CD4-positive, alpha-beta memory T cell (primary cell): Measurements from ENCODE around the gene TMEFF2. TPM values are rescaled to one million over a fixed set of nuclear protein-coding genes. Genes with fewer than 3 reads are reported as not detected.

Source experiments
- CTCF ChIA-PET: fragments of 350-600 bp; sonication (Branson Sonifier 250); formaldehyde crosslinking; loops from one replicate; lab custom pipeline; 2021; ENCODE audit warnings: inconsistent platforms; ENCODE audit not compliant: partially characterized antibody; lab: Charles Lee
- POLR2A ChIA-PET: fragments of 350-600 bp; sonication (Branson Sonifier 250); formaldehyde crosslinking; loops from one replicate; lab custom pipeline; 2021; ENCODE audit not compliant: partially characterized antibody; lab: Charles Lee
- DNase-seq, 5 donors: peaks; one replicate each; pipeline versions ENCODE4 v3.0.0 to v3.0.0-alpha.2; 2020 to 2022; ENCODE audit warnings: mixed read lengths in 1 of 5
- H3K27ac ChIP-seq: one replicate; pipeline ENCODE4 v1.7.0; 2013; ENCODE audit warnings: low read depth, low read length
- H3K27me3 ChIP-seq: 2 replicates; pipeline ENCODE4 v1.7.0; 2013; ENCODE audit warnings: mild to moderate bottlenecking, low read length, moderate library complexity; ENCODE audit not compliant: insufficient read depth
- H3K36me3 ChIP-seq: 2 replicates; pipeline ENCODE4 v1.7.0; 2013; ENCODE audit warnings: mild to moderate bottlenecking, low read length, moderate library complexity; ENCODE audit not compliant: insufficient read depth
- H3K4me1 ChIP-seq: 2 replicates; pipeline ENCODE4 v1.7.0; 2013; ENCODE audit warnings: mild to moderate bottlenecking, low read length, moderate library complexity; ENCODE audit not compliant: insufficient read depth
- H3K4me3 ChIP-seq, 2 donors: one replicate each; pipeline ENCODE4 v1.7.0; 2013; ENCODE audit warnings: low read length in 2 of 2, mild to moderate bottlenecking in 1 of 2
- H3K9me3 ChIP-seq, 2 donors: one replicate each; pipeline ENCODE4 v1.7.0; 2013; ENCODE audit warnings: low read length in 2 of 2, control low read depth in 1 of 2; ENCODE audit not compliant: control insufficient read depth in 1 of 2
- H3K27ac Mint-ChIP-seq, 7 donors: one replicate each; pipeline ENCODE4 v1.8.0; 2020 to 2021; ENCODE audit warnings: mixed read lengths in 7 of 7, mild to moderate bottlenecking in 6 of 7, inconsistent platforms in 3 of 7, moderate library complexity in 3 of 7
- H3K27me3 Mint-ChIP-seq, 2 donors: one replicate each; pipeline ENCODE4 v1.8.0; 2020 to 2021; ENCODE audit warnings: mixed read lengths in 2 of 2
- H3K36me3 Mint-ChIP-seq, 2 donors: one replicate each; pipeline ENCODE4 v1.8.0; 2020 to 2021; ENCODE audit warnings: mixed read lengths in 2 of 2, inconsistent platforms in 1 of 2, mild to moderate bottlenecking in 1 of 2
- H3K4me1 Mint-ChIP-seq, 4 donors: one replicate each; pipeline ENCODE4 v1.8.0; 2020 to 2021; ENCODE audit warnings: mixed read lengths in 4 of 4, mild to moderate bottlenecking in 1 of 4
- H3K4me3 Mint-ChIP-seq, 8 donors: one replicate each; pipeline ENCODE4 v1.8.0; 2020 to 2021; ENCODE audit warnings: mixed read lengths in 8 of 8, mild to moderate bottlenecking in 7 of 8, moderate library complexity in 6 of 8, inconsistent platforms in 3 of 8
- H3K9me3 Mint-ChIP-seq, 8 donors: one replicate each; pipeline ENCODE4 v1.8.0; 2020 to 2021; ENCODE audit warnings: mixed read lengths in 8 of 8, mild to moderate bottlenecking in 5 of 8, inconsistent platforms in 3 of 8, moderate library complexity in 1 of 8
- intact Hi-C: fragments of 100-400 bp; cut with micrococcal nuclease; formaldehyde crosslinking; loops from one replicate; pipeline ENCODE4 v1.15.1; 2023
- polyA plus RNA-seq, 2 donors: library from polyadenylated mRNA; unstranded; fragments of 300-500 nt; fragmentation: Illumina TruSeq; gene quantifications; one replicate each; pipeline ENCODE4 v1.2.3, GENCODE V29; 2021
- total RNA-seq, 2 experiments: library from RNA; stranded (reverse); gene quantifications; one replicate each; pipeline ENCODE4 v1.2.3, GENCODE V29; 2021

TMEFF2 gene
- total and polyA plus RNA-seq, 4 experiments from 2014 or later = not detected

- H3K27ac Mint-ChIP-seq = no peak overlapping the region
- H3K27me3 Mint-ChIP-seq = peaks cover 10% of the 10 kb centered on the region in 2 donors
- intact Hi-C loops = no loop called here
- no peaks in the 10 kb centered on the region for H3K4me1 Mint-ChIP-seq
- no peaks in the 10 kb centered on the region for H3K36me3 Mint-ChIP-seq
- ChIA-PET POLR2A (no interaction called here), CTCF (no interaction called here)
- H3K27me3 ChIP-seq = no peaks in the 10 kb centered on the region
- no peak overlapping the region for H3K4me3 ChIP-seq
- no peaks in the 10 kb centered on the region for H3K4me1 ChIP-seq
- no peak overlapping the region for H3K27ac ChIP-seq
- no peaks in the 10 kb centered on the region for H3K36me3 ChIP-seq
- H3K9me3 Mint-ChIP-seq = no peaks in the 10 kb centered on the region
- no peak for DNase-seq
- H3K4me3 Mint-ChIP-seq = no peak overlapping the region
- H3K9me3 ChIP-seq = no peaks in the 10 kb centered on the region
Measured at GRCh38 chr2:191907091-191907490, 287.6 kb downstream of the TMEFF2 start.

- H3K36me3 Mint-ChIP-seq = no peaks in the 10 kb centered on the region
Measured at GRCh38 chr2:191905336-191905735, 289.4 kb downstream of the TMEFF2 start.

GRCh38 chr2:191901031-191901430, 293.7 kb downstream of the TMEFF2 start:
- H3K4me1 Mint-ChIP-seq = no peaks in the 10 kb centered on the region
- H3K27ac ChIP-seq = no peak overlapping the region
- intact Hi-C loops = no loop called here
- no peak overlapping the region for H3K27ac Mint-ChIP-seq
- no peaks in the 10 kb centered on the region for H3K36me3 ChIP-seq
- H3K27me3 Mint-ChIP-seq = peaks cover 15 to 16% of the 10 kb centered on the region in 2 donors
- ChIA-PET CTCF (no interaction called here), POLR2A (no interaction called here)
- H3K9me3 Mint-ChIP-seq = peaks cover 0 to 3% (median 0%) of the 10 kb centered on the region in 8 donors
- H3K9me3 ChIP-seq = no peaks in the 10 kb centered on the region
- peaks cover 3% of the 10 kb centered on the region for H3K27me3 ChIP-seq
- no peak overlapping the region for H3K4me3 ChIP-seq
- DNase-seq = no peak
- no peak overlapping the region for H3K4me3 Mint-ChIP-seq
- H3K36me3 Mint-ChIP-seq = no peaks in the 10 kb centered on the region
- H3K4me1 ChIP-seq = no peaks in the 10 kb centered on the region

More at GRCh38 chr2:191905336-191905735, 289.4 kb downstream of the TMEFF2 start:
- intact Hi-C loops = no loop called here
- Mint-ChIP-seq H3K4me3 (no peak overlapping the region), H3K4me1 (no peaks in the 10 kb centered on the region), H3K27ac (no peak overlapping the region), H3K27me3 (peaks cover 8 to 19% of the 10 kb centered on the region in 2 donors), H3K9me3 (peaks cover 0 to 2% (median 0%) of the 10 kb centered on the region in 8 donors)
- DNase-seq = no peak
- Histone ChIP-seq H3K9me3 (no peaks in the 10 kb centered on the region), H3K4me3 (no peak overlapping the region), H3K4me1 (no peaks in the 10 kb centered on the region), H3K27me3 (no peaks in the 10 kb centered on the region), H3K36me3 (no peaks in the 10 kb centered on the region), H3K27ac (no peak overlapping the region)
- ChIA-PET CTCF (interaction anchor here (0.6 kb wide), 1 partner anchor 67 kb away, joined by 6 read pairs; no protein-coding TSS in a partner anchor), POLR2A (no interaction called here)

- no peaks in the 10 kb centered on the region for H3K36me3 Mint-ChIP-seq
Measured at GRCh38 chr2:191899410-191899809, 295.3 kb downstream of the TMEFF2 start.

More at GRCh38 chr2:191899410-191899809, 295.3 kb downstream of the TMEFF2 start:
- Histone ChIP-seq H3K9me3 (no peaks in the 10 kb centered on the region), H3K36me3 (no peaks in the 10 kb centered on the region), H3K27me3 (peaks cover 3% of the 10 kb centered on the region), H3K4me3 (no peak overlapping the region), H3K4me1 (no peaks in the 10 kb centered on the region), H3K27ac (no peak overlapping the region)
- ChIA-PET POLR2A (no interaction called here), CTCF (no interaction called here)
- Mint-ChIP-seq H3K27me3 (peaks cover 12 to 20% of the 10 kb centered on the region in 2 donors), H3K4me1 (no peaks in the 10 kb centered on the region), H3K27ac (no peak overlapping the region), H3K4me3 (no peak overlapping the region), H3K9me3 (peaks cover 0 to 3% (median 0%) of the 10 kb centered on the region in 8 donors)
- DNase-seq = no peak
- intact Hi-C loops = no loop called here
